K562 (cell line): ENCODE results near the gene PPM1G. TPM values are rescaled to one million over a fixed set of nuclear protein-coding genes. Genes with fewer than 3 reads are reported as not detected.
A peak's percentile ranks its signal among the peaks of the same experiment; 100 is the strongest.

ENCODE experiments used
- ARID2 ChIP-seq: fragments of 450-650 bp; IDR thresholded peaks from 2 replicates; pipeline ENCODE4 v1.6.1; 2017; ENCODE audit warnings: antibody characterized with exemption, mild to moderate bottlenecking
- DPF2 ChIP-seq: fragments of 450-650 bp; IDR thresholded peaks from 2 replicates; pipeline ENCODE4 v1.6.1; 2016
- GTF2B ChIP-seq: IDR thresholded peaks from 2 replicates; pipeline ENCODE4 v1.6.1; 2011; ENCODE audit not compliant: insufficient read length; ENCODE audit errors: extremely low read depth
- HSF4 ChIP-seq: fragments of 250-450 bp; sonication (Bioruptor Pico); IDR thresholded peaks from 2 replicates; pipeline ENCODE4 v2.1.2; 2022; ENCODE audit warnings: mild to moderate bottlenecking, moderate library complexity, borderline replicate concordance
- KAT7 ChIP-seq: sonication (generic); formaldehyde crosslinking; IDR thresholded peaks from 2 replicates; pipeline ENCODE4 v1.8.0; 2022; ENCODE audit warnings: missing genetic modification reagents, mild to moderate bottlenecking, borderline replicate concordance
- MTA3 ChIP-seq: fragments of 450-650 bp; formaldehyde crosslinking; IDR thresholded peaks from 2 replicates; pipeline ENCODE4 v1.6.1; 2017; ENCODE audit warnings: mild to moderate bottlenecking, borderline replicate concordance
- NCOR1 ChIP-seq: fragments of 450-650 bp; IDR thresholded peaks from 2 replicates; pipeline ENCODE4 v1.6.1; 2016; ENCODE audit warnings: mild to moderate bottlenecking, moderate library complexity
- NONO ChIP-seq, 2 experiments: fragments of 200-400 bp in 1 of 2; fragments of 450-650 bp in 1 of 2; formaldehyde crosslinking in 1 of 2; IDR thresholded peaks; 2 replicates each; pipeline ENCODE4 v1.6.1; 2017; ENCODE audit warnings: low read depth in 2 of 2, mild to moderate bottlenecking in 2 of 2, moderate library complexity in 2 of 2, low read length in 1 of 2
- POLR2B ChIP-seq: fragments of 450-650 bp; IDR thresholded peaks from 2 replicates; pipeline ENCODE4 v1.6.1; 2018; ENCODE audit warnings: low read depth; ENCODE audit not compliant: partially characterized antibody
- SAP30 ChIP-seq: fragments of 200-600 bp; sonication (generic); IDR thresholded peaks from 2 replicates; pipeline ENCODE4 v1.6.1; 2012; ENCODE audit warnings: borderline replicate concordance, low read depth, mild to moderate bottlenecking, moderate library complexity, low read length, control low read depth, inconsistent platforms; ENCODE audit not compliant: insufficient read depth, poor library complexity, severe bottlenecking
- SREBF1 ChIP-seq: fragments of 150-350 bp; IDR thresholded peaks from 2 replicates; pipeline ENCODE4 v1.6.1; 2014; ENCODE audit warnings: antibody characterized with exemption, low read depth, low read length, borderline replicate concordance
- SREBF2 ChIP-seq: sonication (generic); formaldehyde crosslinking; IDR thresholded peaks from 2 replicates; pipeline ENCODE4 v1.4.0; 2020; ENCODE audit warnings: mild to moderate bottlenecking, missing genetic modification reagents
- ZFP30 ChIP-seq: fragments of 250-450 bp; sonication (Bioruptor Pico); IDR thresholded peaks from 2 replicates; pipeline ENCODE4 v1.8.0; 2022; ENCODE audit warnings: moderate library complexity, mild to moderate bottlenecking, inconsistent platforms, borderline replicate concordance
- ZNF217 ChIP-seq: sonication (generic); formaldehyde crosslinking; IDR thresholded peaks from 2 replicates; pipeline ENCODE4 v1.8.0; 2022; ENCODE audit warnings: mild to moderate bottlenecking, missing genetic modification reagents
- ZNF79 ChIP-seq: fragments of 250-450 bp; sonication (Bioruptor Pico); IDR thresholded peaks from 2 replicates; pipeline ENCODE4 v1.4.0; 2020; ENCODE audit warnings: low read depth, mild to moderate bottlenecking, moderate library complexity
- polyA plus RNA-seq, 8 experiments: library from polyadenylated mRNA; depleted of rRNA in 4 of 8; stranded (reverse) in 5 of 8; unstranded in 3 of 8; fragments of >200 nt; fragmentation: Nextera tagmentation in 2 of 8; fragmentation: Illumina TruSeq in 1 of 8; extraction: Ambion mirVana in 2 of 8; extraction: Trizol in 1 of 8; gene quantifications; 2 replicates each; pipeline versions ENCODE4 v1.2.1 to v1.2.3, GENCODE V29; 2011 to 2014; ENCODE audit warnings: inconsistent platforms in 1 of 8, missing spikeins in 1 of 8
- total RNA-seq, 7 experiments: library from RNA; depleted of rRNA in 6 of 7; stranded (reverse); fragments of >200 nt in 6 of 7; fragmentation: Illumina TruSeq in 2 of 7; extraction: Trizol in 2 of 7; gene quantifications; 2 replicates each; pipeline versions ENCODE4 v1.2.1 to v1.2.3, GENCODE V29; 2011 to 2021; ENCODE audit warnings: low replicate concordance in 1 of 7
- TF ChIP-seq, protein P1 (sequence below), 2 experiments: fragments of 450-650 bp; IDR thresholded peaks; 2 replicates each; pipeline ENCODE4 v1.6.1; 2016
- TF ChIP-seq, protein P2 (sequence below): fragments of 450-650 bp; conservative IDR thresholded peaks from 2 replicates; pipeline ENCODE4 v1.6.1; 2016; ENCODE audit warnings: missing genetic modification characterization, low read depth, mild to moderate bottlenecking, control low read depth, missing compliant biosample characterization
- TF ChIP-seq, protein P3 (sequence below), 2 experiments: IDR thresholded peaks; 2 replicates each; pipeline ENCODE4 v1.6.1; 2012; ENCODE audit warnings: improper control_type of control experiment in 2 of 2, low read depth in 2 of 2, low read length in 2 of 2, borderline replicate concordance in 1 of 2
- TF ChIP-seq, protein P4 (sequence below): fragments of 250-450 bp; sonication (Bioruptor Pico); IDR thresholded peaks from 2 replicates; pipeline ENCODE4 v1.5.0; 2021

Gene PPM1G
- total and polyA plus RNA-seq, 9 of the 15 experiments (the other 6 are each of a cell fraction or from before 2014, with no cell fraction given): 61.7 to 230 (median 153) TPM

GRCh38 chr2:27356382-27357181, 52.8 kb downstream of the PPM1G start, which contains the start of gene GTF3C2 (continued):
- TF ChIP-seq GTF2B (peak; percentile 5), POLR2B (peak; percentile 71), DPF2 (no peak), HSF4 (CRISPR knock-in tag) (no peak), NCOR1 (peak; percentile 50), SAP30 (peak; percentile 92), ZNF217 (CRISPR knock-in tag) (no peak), KAT7 (CRISPR knock-in tag) (peak; percentile 95; the same call in 1 of the 2 replicates), SREBF1 (no peak), ARID2 (no peak), ZNF79 (CRISPR knock-in tag) (no peak; the same call in 1 of the 2 replicates), SREBF2 (CRISPR knock-in tag) (no peak), MTA3 (peak; percentile 66), NONO (IDR thresholded peaks at IDR 0.05; ENCODE audit: low read depth in 2 of 2, low read length in 1 of 2) (peak in 1 of 2 experiments; percentile 95; a peak in 1 of 4 replicates), ZFP30 (CRISPR knock-in tag) (no peak)
- TF ChIP-seq, protein P1, sequence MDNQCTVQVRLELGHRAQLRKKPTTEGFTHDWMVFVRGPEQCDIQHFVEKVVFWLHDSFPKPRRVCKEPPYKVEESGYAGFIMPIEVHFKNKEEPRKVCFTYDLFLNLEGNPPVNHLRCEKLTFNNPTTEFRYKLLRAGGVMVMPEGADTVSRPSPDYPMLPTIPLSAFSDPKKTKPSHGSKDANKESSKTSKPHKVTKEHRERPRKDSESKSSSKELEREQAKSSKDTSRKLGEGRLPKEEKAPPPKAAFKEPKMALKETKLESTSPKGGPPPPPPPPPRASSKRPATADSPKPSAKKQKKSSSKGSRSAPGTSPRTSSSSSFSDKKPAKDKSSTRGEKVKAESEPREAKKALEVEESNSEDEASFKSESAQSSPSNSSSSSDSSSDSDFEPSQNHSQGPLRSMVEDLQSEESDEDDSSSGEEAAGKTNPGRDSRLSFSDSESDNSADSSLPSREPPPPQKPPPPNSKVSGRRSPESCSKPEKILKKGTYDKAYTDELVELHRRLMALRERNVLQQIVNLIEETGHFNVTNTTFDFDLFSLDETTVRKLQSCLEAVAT (IDR thresholded peaks at IDR 0.05): peak in 1 of 2 experiments; percentile 72; a peak in 2 of 4 replicates
- TF ChIP-seq, protein P2, sequence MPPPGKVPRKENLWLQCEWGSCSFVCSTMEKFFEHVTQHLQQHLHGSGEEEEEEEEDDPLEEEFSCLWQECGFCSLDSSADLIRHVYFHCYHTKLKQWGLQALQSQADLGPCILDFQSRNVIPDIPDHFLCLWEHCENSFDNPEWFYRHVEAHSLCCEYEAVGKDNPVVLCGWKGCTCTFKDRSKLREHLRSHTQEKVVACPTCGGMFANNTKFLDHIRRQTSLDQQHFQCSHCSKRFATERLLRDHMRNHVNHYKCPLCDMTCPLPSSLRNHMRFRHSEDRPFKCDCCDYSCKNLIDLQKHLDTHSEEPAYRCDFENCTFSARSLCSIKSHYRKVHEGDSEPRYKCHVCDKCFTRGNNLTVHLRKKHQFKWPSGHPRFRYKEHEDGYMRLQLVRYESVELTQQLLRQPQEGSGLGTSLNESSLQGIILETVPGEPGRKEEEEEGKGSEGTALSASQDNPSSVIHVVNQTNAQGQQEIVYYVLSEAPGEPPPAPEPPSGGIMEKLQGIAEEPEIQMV: no peak
- TF ChIP-seq, protein P3, sequence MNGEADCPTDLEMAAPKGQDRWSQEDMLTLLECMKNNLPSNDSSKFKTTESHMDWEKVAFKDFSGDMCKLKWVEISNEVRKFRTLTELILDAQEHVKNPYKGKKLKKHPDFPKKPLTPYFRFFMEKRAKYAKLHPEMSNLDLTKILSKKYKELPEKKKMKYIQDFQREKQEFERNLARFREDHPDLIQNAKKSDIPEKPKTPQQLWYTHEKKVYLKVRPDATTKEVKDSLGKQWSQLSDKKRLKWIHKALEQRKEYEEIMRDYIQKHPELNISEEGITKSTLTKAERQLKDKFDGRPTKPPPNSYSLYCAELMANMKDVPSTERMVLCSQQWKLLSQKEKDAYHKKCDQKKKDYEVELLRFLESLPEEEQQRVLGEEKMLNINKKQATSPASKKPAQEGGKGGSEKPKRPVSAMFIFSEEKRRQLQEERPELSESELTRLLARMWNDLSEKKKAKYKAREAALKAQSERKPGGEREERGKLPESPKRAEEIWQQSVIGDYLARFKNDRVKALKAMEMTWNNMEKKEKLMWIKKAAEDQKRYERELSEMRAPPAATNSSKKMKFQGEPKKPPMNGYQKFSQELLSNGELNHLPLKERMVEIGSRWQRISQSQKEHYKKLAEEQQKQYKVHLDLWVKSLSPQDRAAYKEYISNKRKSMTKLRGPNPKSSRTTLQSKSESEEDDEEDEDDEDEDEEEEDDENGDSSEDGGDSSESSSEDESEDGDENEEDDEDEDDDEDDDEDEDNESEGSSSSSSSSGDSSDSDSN (IDR thresholded peaks at IDR 0.05; ENCODE audit: borderline replicate concordance in 1 of 2, low read depth in 2 of 2, low read length in 2 of 2): peak; percentile 76 to 92; a peak in 3 of 4 replicates
- TF ChIP-seq, protein P4, sequence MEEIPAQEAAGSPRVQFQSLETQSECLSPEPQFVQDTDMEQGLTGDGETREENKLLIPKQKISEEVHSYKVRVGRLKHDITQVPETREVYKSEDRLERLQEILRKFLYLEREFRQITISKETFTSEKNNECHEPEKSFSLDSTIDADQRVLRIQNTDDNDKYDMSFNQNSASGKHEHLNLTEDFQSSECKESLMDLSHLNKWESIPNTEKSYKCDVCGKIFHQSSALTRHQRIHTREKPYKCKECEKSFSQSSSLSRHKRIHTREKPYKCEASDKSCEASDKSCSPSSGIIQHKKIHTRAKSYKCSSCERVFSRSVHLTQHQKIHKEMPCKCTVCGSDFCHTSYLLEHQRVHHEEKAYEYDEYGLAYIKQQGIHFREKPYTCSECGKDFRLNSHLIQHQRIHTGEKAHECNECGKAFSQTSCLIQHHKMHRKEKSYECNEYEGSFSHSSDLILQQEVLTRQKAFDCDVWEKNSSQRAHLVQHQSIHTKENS (CRISPR knock-in tag): no peak
